GM06990 (cell line): Measurements from ENCODE around the gene CREBZF.

Experiments
- DNase-seq: peaks from one replicate; pipeline ENCODE4 v3.0.0-alpha.2; 2011; ENCODE audit not compliant: insufficient read length; ENCODE audit errors: extremely low read depth
- H3K27me3 ChIP-seq: replicated peaks from 2 replicates; pipeline ENCODE4 v1.6.0; 2011; ENCODE audit warnings: low read length; ENCODE audit not compliant: control insufficient read depth, insufficient read depth
- H3K36me3 ChIP-seq: 2 replicates; pipeline ENCODE4 v1.5.1; 2011; ENCODE audit warnings: low read length; ENCODE audit not compliant: control insufficient read depth, insufficient read depth
- H3K4me3 ChIP-seq: replicated peaks from 2 replicates; pipeline ENCODE4 v1.5.1; 2011; ENCODE audit warnings: low read depth, mild to moderate bottlenecking, control low read depth, low read length
- CTCF ChIP-seq: IDR thresholded peaks from 2 replicates; pipeline ENCODE4 v1.5.1; 2011; ENCODE audit warnings: low read length, control low read depth, mild to moderate bottlenecking, inconsistent platforms; ENCODE audit not compliant: insufficient read depth, poor library complexity, severe bottlenecking

Gene CREBZF

GRCh38 chr11:85664615-85665481, at the start of gene CREBZF:
TSS of gene CREBZF (minus strand) at chr11:85665129. CDS start at chr11:85664875, 254 bp downstream.
- no peak for TF ChIP-seq CTCF
- DNase-seq: peak; percentile 97
- peak within 1 kb of the TSS; percentile 86 for H3K4me3 ChIP-seq
- H3K36me3 ChIP-seq: no peaks in the 10 kb centered on the region; the same call in none of the 2 replicates
- no peaks in the 10 kb centered on the region for H3K27me3 ChIP-seq

GRCh38 chr11:85712953-85713352, 48.0 kb upstream of the CREBZF start:
- Histone ChIP-seq H3K27me3 (no peaks in the 10 kb centered on the region), H3K4me3 (no peak overlapping the region), H3K36me3 (no peaks in the 10 kb centered on the region)
- DNase-seq: no peak
- no peak for TF ChIP-seq CTCF

- Histone ChIP-seq H3K27me3 (no peaks in the 10 kb centered on the region), H3K4me3 (no peak overlapping the region), H3K36me3 (no peaks in the 10 kb centered on the region)
- no peak for TF ChIP-seq CTCF
- no peak for DNase-seq
Measured at GRCh38 chr11:85710917-85711316, 46.0 kb upstream of the CREBZF start.

GRCh38 chr11:85709941-85710702, 45.2 kb upstream of the CREBZF start:
- Histone ChIP-seq H3K36me3 (no peaks in the 10 kb centered on the region), H3K4me3 (no peak overlapping the region), H3K27me3 (no peaks in the 10 kb centered on the region)
- TF ChIP-seq CTCF: no peak
- DNase-seq: no peak

GRCh38 chr11:85705800-85706199, 40.9 kb upstream of the CREBZF start:
- no peak overlapping the region for H3K4me3 ChIP-seq
- no peak for TF ChIP-seq CTCF
- no peak for DNase-seq

More at GRCh38 chr11:85705800-85706199, 40.9 kb upstream of the CREBZF start:
- Histone ChIP-seq H3K36me3 (no peaks in the 10 kb centered on the region), H3K27me3 (no peaks in the 10 kb centered on the region)
